A549 (cell line): ENCODE data around the gene PRDM11.

Experiments used
- CTCF ChIP-seq: fragments of >200 bp; sonication (Bioruptor Twin); formaldehyde crosslinking; IDR thresholded peaks from 3 replicates; pipeline ENCODE4 v1.5.1; 2016
- ELK1 ChIP-seq: fragments of 150-350 bp; IDR thresholded peaks from 2 replicates; pipeline ENCODE4 v1.6.1; 2014; ENCODE audit warnings: low read depth, mild to moderate bottlenecking, low read length
- POLR2A ChIP-seq: IDR thresholded peaks from 2 replicates; pipeline ENCODE4 v1.6.1; 2012; ENCODE audit warnings: mild to moderate bottlenecking, low read length
- RAD21 ChIP-seq, 2 experiments: fragments of >200 bp in 1 of 2; sonication (Bioruptor Twin) in 1 of 2; formaldehyde crosslinking in 1 of 2; IDR thresholded peaks in 1 of 2; conservative IDR thresholded peaks in 1 of 2; 2 replicates in 1 of 2; 3 replicates in 1 of 2; pipeline ENCODE4 v1.6.1; 2012 to 2018; ENCODE audit warnings: inconsistent platforms in 1 of 2
- SREBF2 ChIP-seq: fragments of 450-650 bp; IDR thresholded peaks from 2 replicates; pipeline ENCODE4 v1.6.1; 2014; ENCODE audit warnings: mild to moderate bottlenecking, moderate library complexity
- ZFP36 ChIP-seq: fragments of 450-650 bp; IDR thresholded peaks from 2 replicates; pipeline ENCODE4 v1.6.1; 2014; ENCODE audit warnings: borderline replicate concordance; ENCODE audit not compliant: partially characterized antibody
- ZNF302 ChIP-seq: fragments of 250-450 bp; sonication (Bioruptor Pico); IDR thresholded peaks from 2 replicates; pipeline ENCODE4 v1.9.0; 2021; ENCODE audit warnings: inconsistent platforms, mild to moderate bottlenecking, moderate library complexity

DNA sequence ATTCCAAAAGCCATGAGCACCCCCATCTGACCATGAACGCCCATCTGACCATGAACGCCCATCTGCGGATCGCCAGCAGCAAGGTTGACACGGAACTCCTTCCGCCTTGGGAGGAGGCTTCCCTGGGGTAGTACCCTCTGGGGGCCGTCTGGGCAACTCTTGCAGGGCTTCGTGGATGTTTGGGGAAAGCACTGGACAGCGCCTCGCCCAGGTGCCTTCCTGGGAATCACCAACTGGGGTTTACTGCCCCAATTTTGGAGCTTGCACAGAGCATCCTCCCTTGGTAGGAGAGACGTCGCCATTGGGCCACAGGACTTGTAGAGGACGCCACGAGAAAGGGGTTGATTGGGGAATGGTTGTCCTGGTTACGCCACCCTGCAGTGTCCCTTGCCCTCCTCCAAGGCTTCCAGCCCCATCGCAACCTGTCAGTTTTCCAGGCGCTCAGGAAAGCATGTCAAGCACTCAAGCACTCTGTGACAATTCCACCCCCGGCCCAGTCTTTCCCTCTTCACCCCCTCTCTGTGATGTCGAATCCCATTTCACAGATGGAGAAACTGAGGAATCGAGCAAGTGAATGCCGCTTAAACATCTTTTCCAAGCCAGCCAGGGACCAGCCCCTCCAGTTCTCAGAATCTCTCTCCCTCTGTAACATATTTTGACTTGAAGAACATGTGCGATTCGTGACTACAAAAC is 914 bp upstream of the PRDM11 start:
- TF ChIP-seq ZFP36 = no peak
- no peak for TF ChIP-seq POLR2A
- TF ChIP-seq ZNF302 (CRISPR knock-in tag) = no peak
- no peak for TF ChIP-seq ELK1
- TF ChIP-seq SREBF2 = no peak
- no peak for TF ChIP-seq RAD21 (conservative IDR thresholded peaks at IDR 0.05 in 1 of 2, IDR thresholded peaks at IDR 0.05 in 1 of 2)
- TF ChIP-seq CTCF = no peak
